ENCODE data around the gene NDUFB6.
A peak's percentile ranks its signal among the peaks of the same experiment; 100 is the strongest.

DNA sequence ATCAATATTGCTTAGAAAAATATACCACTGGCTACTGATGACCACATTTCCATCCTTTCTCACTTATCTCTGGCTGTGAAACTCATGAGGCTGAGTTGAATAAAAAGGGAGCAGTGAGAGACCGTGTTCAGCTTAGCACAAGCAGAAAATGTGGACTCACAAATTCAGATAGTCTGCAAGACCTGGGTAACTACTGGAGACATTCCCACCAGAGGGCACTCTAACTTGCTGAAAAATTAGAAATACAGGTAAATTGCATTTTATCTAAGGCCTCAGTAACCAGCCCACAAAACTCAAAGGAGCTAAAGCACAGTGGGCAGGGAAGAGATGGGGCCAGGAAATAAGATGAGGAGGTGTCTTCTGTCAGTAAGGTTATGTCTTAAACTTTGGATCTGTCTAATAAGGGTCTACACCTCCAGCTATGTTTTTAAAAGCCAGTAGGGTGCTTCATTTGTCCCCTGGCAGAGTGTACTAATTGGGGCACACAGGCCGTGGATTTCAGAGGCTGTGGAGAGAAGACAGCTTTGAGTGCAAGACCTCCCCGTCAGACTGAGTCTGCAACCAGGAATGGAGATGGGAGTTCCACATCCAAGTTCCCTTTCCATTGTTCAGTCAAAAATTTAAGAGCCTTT, 8.7 kb upstream of the NDUFB6 start:
- TF ChIP-seq, protein P1, sequence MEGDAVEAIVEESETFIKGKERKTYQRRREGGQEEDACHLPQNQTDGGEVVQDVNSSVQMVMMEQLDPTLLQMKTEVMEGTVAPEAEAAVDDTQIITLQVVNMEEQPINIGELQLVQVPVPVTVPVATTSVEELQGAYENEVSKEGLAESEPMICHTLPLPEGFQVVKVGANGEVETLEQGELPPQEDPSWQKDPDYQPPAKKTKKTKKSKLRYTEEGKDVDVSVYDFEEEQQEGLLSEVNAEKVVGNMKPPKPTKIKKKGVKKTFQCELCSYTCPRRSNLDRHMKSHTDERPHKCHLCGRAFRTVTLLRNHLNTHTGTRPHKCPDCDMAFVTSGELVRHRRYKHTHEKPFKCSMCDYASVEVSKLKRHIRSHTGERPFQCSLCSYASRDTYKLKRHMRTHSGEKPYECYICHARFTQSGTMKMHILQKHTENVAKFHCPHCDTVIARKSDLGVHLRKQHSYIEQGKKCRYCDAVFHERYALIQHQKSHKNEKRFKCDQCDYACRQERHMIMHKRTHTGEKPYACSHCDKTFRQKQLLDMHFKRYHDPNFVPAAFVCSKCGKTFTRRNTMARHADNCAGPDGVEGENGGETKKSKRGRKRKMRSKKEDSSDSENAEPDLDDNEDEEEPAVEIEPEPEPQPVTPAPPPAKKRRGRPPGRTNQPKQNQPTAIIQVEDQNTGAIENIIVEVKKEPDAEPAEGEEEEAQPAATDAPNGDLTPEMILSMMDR (IDR thresholded peaks at IDR 0.05) = peak in 3 of 6 experiments; percentile 22 to 26 (median 24)
- TF ChIP-seq POLR2AphosphoS5 (IDR thresholded peaks at IDR 0.05) (no peak), EP300 (IDR thresholded peaks at IDR 0.05) (no peak)
